ENCODE results near the gene PCDH12. TPM values are rescaled to one million over a fixed set of nuclear protein-coding genes. Genes with fewer than 3 reads are reported as not detected.

PCDH12 gene
- total and polyA plus RNA-seq, 2 of the 8 experiments (the other 6 are each of a cell fraction or from before 2014, with no cell fraction given), result 0.06 to 0.17 TPM

- 31% methylated on average over 14 of the region's 14 CpGs; no CpG with 5 or more reads in 1 of the 2 experiments for WGBS, 2 experiments (ENCODE audit: extremely low coverage in 1 of 2, insufficient coverage in 1 of 2, insufficient read length in 1 of 2, insufficient replicate concordance in 2 of 2, low coverage in 1 of 2, low lambda C conversion rate in 2 of 2, missing lambda C conversion rate in 1 of 2)
- ChIA-PET CTCF (ENCODE audit: partially characterized antibody) (interaction anchor here (0.6 to 13.3 kb wide), 82 partner anchors 9 to 590 kb away, joined by 3 to 324 read pairs (median 4); partner anchors contain the start of genes ARAP3, DELE1, FCHSD1 and PCDH1), POLR2A (ENCODE audit: partially characterized antibody) (interaction anchor here (0.7 to 9.2 kb wide), 14 partner anchors 9 to 324 kb away, joined by 3 to 121 read pairs (median 4); partner anchors contain the start of genes HDAC3, RELL2 and RNF14)
- Histone ChIP-seq H3K79me2 (ENCODE audit: control insufficient read depth in 1 of 2, insufficient read depth in 2 of 2, low read length in 2 of 2) (no peaks in the 10 kb centered on the region), H3K79me1 (ENCODE audit: low read depth, low read length) (no peaks in the 10 kb centered on the region), H3K4me1 (replicated peaks in 1 of 4; ENCODE audit: control insufficient read depth in 3 of 4, insufficient read depth in 4 of 4, low read length in 3 of 4) (peaks cover 2 to 9% (median 9%) of the 10 kb centered on the region in 4 experiments; a peak in 6 of 7 replicates), H3K9ac (replicated peaks in 1 of 4; ENCODE audit: extremely low read depth in 1 of 4, low read depth in 3 of 4, low read length in 3 of 4) (no peak overlapping the region), H2AFZ (ENCODE audit: low read length) (peak overlapping the region; percentile 66; the same call in 1 of the 2 replicates), H4K8ac (ENCODE audit: extremely low read depth, insufficient read depth, low read length) (no peak overlapping the region; the same call in 1 of the 2 replicates), H4K5ac (ENCODE audit: insufficient read length, low read depth, low read length) (no peak overlapping the region), H3K14ac (ENCODE audit: insufficient read length) (no peak overlapping the region), H3K56ac (replicated peaks; ENCODE audit: insufficient read length, low read depth, low read length) (no peak overlapping the region), H3K4me3 (ENCODE audit: extremely low read depth in 1 of 4, insufficient read depth in 2 of 4, low read depth in 3 of 4, low read length in 4 of 4) (no peak overlapping the region), H3K27me3 (replicated peaks in 1 of 4; ENCODE audit: control insufficient read depth in 3 of 4, extremely low read depth in 1 of 4, insufficient read depth in 3 of 4, low read length in 3 of 4) (no peaks in the 10 kb centered on the region; a peak in 1 of 7 replicates), H3K23ac (ENCODE audit: insufficient read length) (no peak overlapping the region), H3K23me2 (ENCODE audit: low read depth, low read length) (no peaks in the 10 kb centered on the region), H4K91ac (replicated peaks; ENCODE audit: insufficient read length, low read length) (peak overlapping the region; percentile 9), H3K4ac (replicated peaks; ENCODE audit: insufficient read length, low read depth, low read length) (peak overlapping the region; percentile 30), H2BK20ac (ENCODE audit: low read length) (no peak overlapping the region), H3K27ac (ENCODE audit: low read depth, low read length) (no peak overlapping the region), H3K9me3 (ENCODE audit: insufficient read depth in 2 of 2, low read depth in 1 of 2, low read length in 1 of 2) (no peaks in the 10 kb centered on the region), H3K18ac (ENCODE audit: extremely low read depth, low read length) (peak overlapping the region; percentile 12; the same call in 1 of the 2 replicates), H3K4me2 (ENCODE audit: insufficient read depth in 1 of 2, low read depth in 2 of 2, low read length in 2 of 2) (0 out of 4 replicates have a peak overlapping the region, but pooled peaks of 1 of the 2 experiments have one; percentile 6), H2AK5ac (ENCODE audit: low read depth, low read length) (no peak overlapping the region), H2BK5ac (ENCODE audit: low read depth, low read length) (peak overlapping the region; percentile 26), H2BK120ac (replicated peaks; ENCODE audit: low read depth, low read length) (peak overlapping the region; percentile 5), H2BK15ac (ENCODE audit: low read length) (peak overlapping the region; percentile 13; the same call in 1 of the 2 replicates), H3K36me3 (ENCODE audit: control insufficient read depth in 2 of 4, insufficient read depth in 4 of 4, low read length in 3 of 4) (no peaks in the 10 kb centered on the region), H2BK12ac (ENCODE audit: low read depth, low read length) (peak overlapping the region; percentile 82), H4K20me1 (replicated peaks in 1 of 2; ENCODE audit: control insufficient read depth in 1 of 2, insufficient read depth in 2 of 2, low read length in 2 of 2) (no peaks in the 10 kb centered on the region)
- DNase-seq (ENCODE audit: low read depth in 1 of 2, low spot score in 2 of 2), result peak; percentile 50 to 92
- peak; percentile 86 for FAIRE-seq
- TF ChIP-seq EGR1 (IDR thresholded peaks at IDR 0.05; ENCODE audit: borderline replicate concordance, low read depth, low read length) (no peak), RAD21 (IDR thresholded peaks at IDR 0.05 in 1 of 2, conservative IDR thresholded peaks at IDR 0.05 in 1 of 2; ENCODE audit: low read depth in 2 of 2, low read length in 2 of 2) (peak; percentile 87), GTF2F1 (IDR thresholded peaks at IDR 0.05; ENCODE audit: borderline replicate concordance, low read depth, low read length) (no peak), CEBPB (IDR thresholded peaks at IDR 0.05; ENCODE audit: low read depth, low read length) (no peak), TAF1 (IDR thresholded peaks at IDR 0.05; ENCODE audit: low read depth, low read length) (no peak)
- TF ChIP-seq, protein P1, sequence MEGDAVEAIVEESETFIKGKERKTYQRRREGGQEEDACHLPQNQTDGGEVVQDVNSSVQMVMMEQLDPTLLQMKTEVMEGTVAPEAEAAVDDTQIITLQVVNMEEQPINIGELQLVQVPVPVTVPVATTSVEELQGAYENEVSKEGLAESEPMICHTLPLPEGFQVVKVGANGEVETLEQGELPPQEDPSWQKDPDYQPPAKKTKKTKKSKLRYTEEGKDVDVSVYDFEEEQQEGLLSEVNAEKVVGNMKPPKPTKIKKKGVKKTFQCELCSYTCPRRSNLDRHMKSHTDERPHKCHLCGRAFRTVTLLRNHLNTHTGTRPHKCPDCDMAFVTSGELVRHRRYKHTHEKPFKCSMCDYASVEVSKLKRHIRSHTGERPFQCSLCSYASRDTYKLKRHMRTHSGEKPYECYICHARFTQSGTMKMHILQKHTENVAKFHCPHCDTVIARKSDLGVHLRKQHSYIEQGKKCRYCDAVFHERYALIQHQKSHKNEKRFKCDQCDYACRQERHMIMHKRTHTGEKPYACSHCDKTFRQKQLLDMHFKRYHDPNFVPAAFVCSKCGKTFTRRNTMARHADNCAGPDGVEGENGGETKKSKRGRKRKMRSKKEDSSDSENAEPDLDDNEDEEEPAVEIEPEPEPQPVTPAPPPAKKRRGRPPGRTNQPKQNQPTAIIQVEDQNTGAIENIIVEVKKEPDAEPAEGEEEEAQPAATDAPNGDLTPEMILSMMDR (IDR thresholded peaks at IDR 0.05; ENCODE audit: control extremely low read depth in 1 of 3, insufficient read depth in 1 of 3, low read depth in 1 of 3, low read length in 3 of 3), result peak; percentile 80 to 91 (median 88)
Observed at GRCh38 chr5:141960449-141961323, 2.7 kb upstream of the PCDH12 start.
